Hepatocyte (in vitro differentiated cells): Measurements from ENCODE around the gene ADAMTS14. TPM values are rescaled to one million over a fixed set of nuclear protein-coding genes. Genes with fewer than 3 reads are reported as not detected.
"Not testable (repeated sequence)": the region's sequence is repeated elsewhere in the genome, so short reads cannot be mapped to it uniquely, and the experiment has no call there.

Source experiments
- DNase-seq: peaks from one replicate; pipeline ENCODE4 v3.0.0-alpha.2; 2016; ENCODE audit warnings: low spot score
- H2AFZ ChIP-seq: fragments of 200-600 bp; sonication (generic); 2 replicates; pipeline ENCODE4 v1.6.0; 2016; ENCODE audit warnings: antibody characterized with exemption, mild to moderate bottlenecking
- H3K27ac ChIP-seq: fragments of 200-600 bp; sonication (generic); 2 replicates; pipeline ENCODE4 v1.5.1; 2016; ENCODE audit warnings: mild to moderate bottlenecking
- H3K27me3 ChIP-seq: fragments of 200-600 bp; sonication (generic); 2 replicates; pipeline ENCODE4 v1.6.1; 2016
- H3K36me3 ChIP-seq: fragments of 200-600 bp; sonication (generic); replicated peaks from 2 replicates; pipeline ENCODE4 v1.5.1; 2016; ENCODE audit warnings: low read depth; ENCODE audit not compliant: insufficient read depth
- H3K4me1 ChIP-seq: fragments of 200-600 bp; sonication (generic); 2 replicates; pipeline ENCODE4 v1.5.1; 2016; ENCODE audit warnings: mild to moderate bottlenecking, moderate library complexity; ENCODE audit not compliant: insufficient read depth
- H3K4me2 ChIP-seq: fragments of 200-600 bp; sonication (generic); 2 replicates; pipeline ENCODE4 v1.6.0; 2016
- H3K4me3 ChIP-seq: fragments of 200-600 bp; sonication (generic); 2 replicates; pipeline ENCODE4 v1.5.1; 2016; ENCODE audit warnings: mild to moderate bottlenecking
- H3K79me2 ChIP-seq: fragments of 200-600 bp; sonication (generic); 2 replicates; pipeline ENCODE4 v1.6.0; 2017; ENCODE audit warnings: mild to moderate bottlenecking
- H3K9me2 ChIP-seq: fragments of 200-600 bp; sonication (generic); replicated peaks from 2 replicates; pipeline ENCODE4 v1.6.0; 2017; ENCODE audit warnings: mild to moderate bottlenecking; ENCODE audit not compliant: insufficient read depth
- H3K9me3 ChIP-seq: fragments of 200-600 bp; sonication (generic); 2 replicates; pipeline ENCODE4 v1.5.1; 2016; ENCODE audit warnings: low read depth, mild to moderate bottlenecking
- H4K20me1 ChIP-seq: fragments of 200-600 bp; sonication (generic); 2 replicates; pipeline ENCODE4 v1.6.0; 2016; ENCODE audit warnings: mild to moderate bottlenecking; ENCODE audit not compliant: insufficient read depth, poor library complexity, severe bottlenecking
- EZH2 ChIP-seq: fragments of 200-600 bp; sonication (generic); IDR thresholded peaks from 2 replicates; pipeline ENCODE4 v1.6.1; 2016; ENCODE audit warnings: antibody characterized with exemption, mild to moderate bottlenecking, borderline replicate concordance
- EZH2phosphoT487 ChIP-seq: fragments of 200-600 bp; sonication (generic); IDR thresholded peaks from one replicate; pipeline ENCODE4 v1.6.1; 2018; ENCODE audit warnings: antibody characterized with exemption, mild to moderate bottlenecking, low read depth, moderate library complexity; ENCODE audit not compliant: unreplicated experiment, severe bottlenecking
- WGBS: methylation state at CpG from one replicate; pipeline ENCODE4 v1.1.6; 2016; ENCODE audit warnings: low lambda C conversion rate; ENCODE audit errors: missing lambda C conversion rate; 5-methylcytosine and 5-hydroxymethylcytosine counted together
- polyA plus RNA-seq: library from polyadenylated mRNA; unstranded; fragments of >200 nt; fragmentation: Nextera tagmentation; extraction: Ambion mirVana; gene quantifications from 2 replicates; pipeline ENCODE4 v1.2.1, GENCODE V29; 2016
- total RNA-seq: library from RNA; depleted of rRNA; stranded (reverse); fragments of >200 nt; gene quantifications from 2 replicates; pipeline ENCODE4 v1.2.3, GENCODE V29; 2014
- TF ChIP-seq, protein P1 (sequence below): fragments of 200-600 bp; sonication (generic); IDR thresholded peaks from 2 replicates; pipeline ENCODE4 v1.5.1; 2016; ENCODE audit warnings: antibody characterized with exemption, mild to moderate bottlenecking; ENCODE audit not compliant: poor library complexity

Gene ADAMTS14
- total and polyA plus RNA-seq, 2 experiments from 2014 or later = 0.87 to 2.1 TPM

DNA sequence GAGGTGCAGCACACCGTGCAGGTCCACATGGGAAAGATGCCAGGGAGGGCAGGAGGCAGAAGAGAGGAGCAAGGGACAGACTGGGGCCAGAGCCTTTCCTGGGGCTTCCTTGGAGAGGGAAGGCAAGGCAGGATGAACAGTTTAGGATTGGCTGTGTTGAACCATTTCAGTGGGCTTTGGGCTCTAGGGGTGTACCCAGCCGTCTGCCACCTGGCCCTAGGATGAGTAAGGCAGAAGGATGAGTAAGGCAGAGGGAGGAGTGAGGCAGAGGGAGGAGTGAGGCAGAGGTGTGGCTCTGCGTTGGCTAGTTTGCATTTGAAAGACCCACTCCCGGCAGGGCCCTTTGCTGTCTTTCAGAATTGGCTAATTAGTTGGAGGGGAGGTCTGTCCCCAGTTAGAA is 38.3 kb upstream of the ADAMTS14 start:
- WGBS = 51% methylated on average over 4 of the region's 4 CpGs
- no peak overlapping the region for H3K27ac ChIP-seq

DNA sequence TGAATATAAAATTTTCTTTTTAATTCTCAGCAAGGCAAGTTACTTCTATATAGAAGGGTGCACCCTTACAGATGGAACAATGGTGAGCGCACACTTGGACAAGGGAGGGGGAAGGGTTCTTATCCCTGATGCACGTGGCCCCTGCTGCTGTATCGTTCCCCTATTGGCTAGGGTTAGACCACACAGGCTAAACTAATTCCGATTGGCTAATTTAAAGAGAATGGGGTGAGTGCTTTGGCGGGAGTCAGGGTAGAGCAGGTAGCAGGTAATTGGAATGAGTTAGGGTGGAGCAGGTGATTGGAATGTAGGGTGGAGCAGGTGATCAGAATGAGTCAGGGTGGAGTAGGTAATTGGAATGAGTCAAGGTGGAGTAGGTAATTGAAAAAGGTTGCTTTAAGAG is 37.8 kb upstream of the ADAMTS14 start:
- not testable (repeated sequence) for H2AFZ ChIP-seq, H3K9me2 ChIP-seq, DNase-seq, H3K27me3 ChIP-seq, H3K4me3 ChIP-seq, H3K27ac ChIP-seq, H3K4me2 ChIP-seq, H3K79me2 ChIP-seq, H3K9me3 ChIP-seq, H3K36me3 ChIP-seq, H4K20me1 ChIP-seq, H3K4me1 ChIP-seq
- 90% methylated on average over 5 of the region's 5 CpGs for WGBS

More for the DNA sequence above, 38.3 kb upstream of the ADAMTS14 start:
- Histone ChIP-seq H3K9me3 (no peaks in the 10 kb centered on the region), H3K79me2 (no peaks in the 10 kb centered on the region), H3K36me3 (no peaks in the 10 kb centered on the region), H2AFZ (no peak overlapping the region), H3K27me3 (no peaks in the 10 kb centered on the region), H4K20me1 (no peaks in the 10 kb centered on the region), H3K4me3 (no peak overlapping the region), H3K4me2 (no peak overlapping the region), H3K4me1 (no peaks in the 10 kb centered on the region), H3K9me2 (no peaks in the 10 kb centered on the region)
- TF ChIP-seq EZH2phosphoT487 = no peak
- TF ChIP-seq, protein P1, sequence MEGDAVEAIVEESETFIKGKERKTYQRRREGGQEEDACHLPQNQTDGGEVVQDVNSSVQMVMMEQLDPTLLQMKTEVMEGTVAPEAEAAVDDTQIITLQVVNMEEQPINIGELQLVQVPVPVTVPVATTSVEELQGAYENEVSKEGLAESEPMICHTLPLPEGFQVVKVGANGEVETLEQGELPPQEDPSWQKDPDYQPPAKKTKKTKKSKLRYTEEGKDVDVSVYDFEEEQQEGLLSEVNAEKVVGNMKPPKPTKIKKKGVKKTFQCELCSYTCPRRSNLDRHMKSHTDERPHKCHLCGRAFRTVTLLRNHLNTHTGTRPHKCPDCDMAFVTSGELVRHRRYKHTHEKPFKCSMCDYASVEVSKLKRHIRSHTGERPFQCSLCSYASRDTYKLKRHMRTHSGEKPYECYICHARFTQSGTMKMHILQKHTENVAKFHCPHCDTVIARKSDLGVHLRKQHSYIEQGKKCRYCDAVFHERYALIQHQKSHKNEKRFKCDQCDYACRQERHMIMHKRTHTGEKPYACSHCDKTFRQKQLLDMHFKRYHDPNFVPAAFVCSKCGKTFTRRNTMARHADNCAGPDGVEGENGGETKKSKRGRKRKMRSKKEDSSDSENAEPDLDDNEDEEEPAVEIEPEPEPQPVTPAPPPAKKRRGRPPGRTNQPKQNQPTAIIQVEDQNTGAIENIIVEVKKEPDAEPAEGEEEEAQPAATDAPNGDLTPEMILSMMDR = no peak
- TF ChIP-seq EZH2 = no peak
- DNase-seq = no peak

DNA sequence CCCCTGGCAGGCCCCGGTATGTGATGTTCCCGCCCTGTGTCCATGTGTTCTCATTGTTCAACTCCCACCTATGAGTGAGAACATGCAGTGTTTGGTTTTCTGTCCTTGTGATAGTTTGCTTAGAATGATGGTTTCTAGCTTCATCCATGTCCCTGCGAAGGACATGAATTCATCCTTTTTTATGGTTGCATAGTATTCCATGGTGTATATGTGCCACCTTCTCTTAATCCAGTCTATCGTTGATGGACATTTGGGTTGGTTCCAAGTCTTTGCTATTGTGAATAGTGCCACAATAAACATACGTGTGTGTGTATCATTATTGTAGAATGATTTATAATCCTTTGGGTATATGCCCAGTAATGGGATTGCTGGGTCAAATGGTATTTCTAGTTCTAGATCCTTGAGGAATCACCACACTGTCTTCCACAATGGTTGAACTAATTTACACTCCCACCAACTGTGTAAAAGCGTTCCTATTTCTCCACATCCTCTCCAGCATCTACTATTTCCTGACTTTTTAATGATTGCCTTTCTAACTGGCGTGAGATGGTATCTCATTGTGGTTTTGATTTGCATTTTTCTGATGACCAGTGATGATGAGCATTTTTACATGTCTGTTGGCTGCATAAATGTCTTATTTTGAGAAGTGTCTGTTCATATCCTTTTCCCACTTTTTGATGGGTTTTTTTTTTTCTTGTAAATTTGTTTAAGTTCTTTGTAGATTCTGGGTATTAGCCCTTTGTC is 32.5 kb upstream of the ADAMTS14 start:
- H3K79me2 ChIP-seq, H2AFZ ChIP-seq, H3K4me2 ChIP-seq, H3K4me1 ChIP-seq, H3K27ac ChIP-seq, H3K36me3 ChIP-seq, DNase-seq, H3K9me3 ChIP-seq, H3K4me3 ChIP-seq, H3K9me2 ChIP-seq, H4K20me1 ChIP-seq, H3K27me3 ChIP-seq: not testable (repeated sequence)
- 95% methylated on average over 7 of the region's 7 CpGs for WGBS

GRCh38 chr10:70643272-70643671 is 29.0 kb upstream of the ADAMTS14 start:
- H3K79me2 ChIP-seq, H3K27me3 ChIP-seq, H3K27ac ChIP-seq, H3K9me2 ChIP-seq, H3K4me3 ChIP-seq, H2AFZ ChIP-seq, DNase-seq, H3K4me1 ChIP-seq, H3K4me2 ChIP-seq, H3K9me3 ChIP-seq, H4K20me1 ChIP-seq, H3K36me3 ChIP-seq: not testable (repeated sequence)
- WGBS = 85% methylated on average over 3 of the region's 3 CpGs

DNA sequence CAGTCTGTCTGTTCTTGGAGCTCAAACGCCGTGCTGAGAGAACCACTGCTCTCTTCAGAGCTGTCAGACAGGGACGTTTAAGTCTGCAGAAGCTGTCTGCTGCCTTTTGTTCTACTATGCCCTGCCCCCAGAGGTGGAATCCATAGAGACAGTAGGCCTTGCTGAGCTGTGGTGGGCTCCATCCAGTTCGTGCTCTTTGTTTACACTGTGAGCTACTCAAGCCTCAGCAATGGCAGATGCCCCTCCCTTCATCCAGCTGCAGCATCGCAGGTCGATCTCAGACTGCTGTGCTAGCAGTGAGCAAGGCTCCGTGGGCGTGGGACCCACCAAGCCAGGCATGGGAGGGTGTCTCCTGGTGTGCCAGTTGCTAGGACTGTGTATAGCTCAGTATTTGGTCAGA is 27.3 kb upstream of the ADAMTS14 start:
- DNase-seq, H3K4me3 ChIP-seq, H3K9me2 ChIP-seq, H3K4me1 ChIP-seq, H4K20me1 ChIP-seq, H3K79me2 ChIP-seq, H3K27ac ChIP-seq, H3K27me3 ChIP-seq, H3K36me3 ChIP-seq, H3K9me3 ChIP-seq, H3K4me2 ChIP-seq, H2AFZ ChIP-seq: not testable (repeated sequence)
- 40% methylated on average over 8 of the region's 8 CpGs for WGBS
